Measurements from ENCODE around the gene ENPP7.

DNA sequence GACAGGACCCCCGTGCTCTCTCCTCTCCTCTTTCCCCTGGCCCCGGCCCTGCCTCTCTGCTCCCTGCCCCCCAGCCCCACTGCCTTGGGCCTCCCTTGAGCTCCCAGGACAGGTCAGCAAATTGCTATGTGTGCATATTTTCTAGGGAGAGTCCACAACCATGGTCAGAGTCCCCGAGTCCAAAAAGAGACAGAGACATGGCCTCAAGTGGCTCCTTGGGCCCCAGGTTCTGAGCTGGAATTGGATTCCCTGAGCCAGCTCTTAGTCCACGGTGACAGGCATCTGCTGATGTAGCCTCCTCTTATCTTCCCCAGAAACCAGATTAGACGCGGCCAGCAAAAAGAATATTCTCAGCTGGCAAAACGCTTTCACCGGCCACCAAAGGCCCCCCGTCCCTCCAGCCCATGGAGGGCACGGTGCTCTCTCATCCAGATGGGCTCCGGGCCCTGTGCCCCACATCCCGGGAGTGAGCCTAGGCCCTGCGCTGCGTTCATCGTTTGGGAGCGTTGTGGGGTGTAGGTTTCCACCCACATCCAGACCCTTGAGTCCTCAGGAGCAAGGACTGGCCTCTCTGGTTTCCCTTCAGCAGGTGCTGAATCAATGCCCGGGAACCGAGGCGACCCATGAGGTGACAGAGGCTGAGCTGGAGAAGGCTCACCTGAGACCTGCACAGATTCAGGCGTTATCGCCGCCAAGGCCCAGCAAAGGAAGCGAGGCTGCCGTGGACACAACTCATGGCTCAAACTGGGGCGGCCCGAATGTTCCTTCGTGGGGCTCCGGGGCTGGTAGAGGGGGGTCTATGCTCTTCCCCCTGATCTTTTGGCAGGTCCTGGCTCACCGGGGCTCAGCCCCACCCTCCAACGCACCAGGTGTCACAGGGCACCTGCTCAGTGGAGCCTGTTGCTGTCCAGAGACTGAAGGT lies 16.3 kb upstream of the ENPP7 start:
- no peak for TF ChIP-seq POLR2A (IDR thresholded peaks at IDR 0.05)
- TF ChIP-seq, protein P1, sequence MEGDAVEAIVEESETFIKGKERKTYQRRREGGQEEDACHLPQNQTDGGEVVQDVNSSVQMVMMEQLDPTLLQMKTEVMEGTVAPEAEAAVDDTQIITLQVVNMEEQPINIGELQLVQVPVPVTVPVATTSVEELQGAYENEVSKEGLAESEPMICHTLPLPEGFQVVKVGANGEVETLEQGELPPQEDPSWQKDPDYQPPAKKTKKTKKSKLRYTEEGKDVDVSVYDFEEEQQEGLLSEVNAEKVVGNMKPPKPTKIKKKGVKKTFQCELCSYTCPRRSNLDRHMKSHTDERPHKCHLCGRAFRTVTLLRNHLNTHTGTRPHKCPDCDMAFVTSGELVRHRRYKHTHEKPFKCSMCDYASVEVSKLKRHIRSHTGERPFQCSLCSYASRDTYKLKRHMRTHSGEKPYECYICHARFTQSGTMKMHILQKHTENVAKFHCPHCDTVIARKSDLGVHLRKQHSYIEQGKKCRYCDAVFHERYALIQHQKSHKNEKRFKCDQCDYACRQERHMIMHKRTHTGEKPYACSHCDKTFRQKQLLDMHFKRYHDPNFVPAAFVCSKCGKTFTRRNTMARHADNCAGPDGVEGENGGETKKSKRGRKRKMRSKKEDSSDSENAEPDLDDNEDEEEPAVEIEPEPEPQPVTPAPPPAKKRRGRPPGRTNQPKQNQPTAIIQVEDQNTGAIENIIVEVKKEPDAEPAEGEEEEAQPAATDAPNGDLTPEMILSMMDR (IDR thresholded peaks at IDR 0.05) = no peak
- no peak for TF ChIP-seq EP300 (IDR thresholded peaks at IDR 0.05)
